Measurements from ENCODE around the gene PIK3R5.

DNA sequence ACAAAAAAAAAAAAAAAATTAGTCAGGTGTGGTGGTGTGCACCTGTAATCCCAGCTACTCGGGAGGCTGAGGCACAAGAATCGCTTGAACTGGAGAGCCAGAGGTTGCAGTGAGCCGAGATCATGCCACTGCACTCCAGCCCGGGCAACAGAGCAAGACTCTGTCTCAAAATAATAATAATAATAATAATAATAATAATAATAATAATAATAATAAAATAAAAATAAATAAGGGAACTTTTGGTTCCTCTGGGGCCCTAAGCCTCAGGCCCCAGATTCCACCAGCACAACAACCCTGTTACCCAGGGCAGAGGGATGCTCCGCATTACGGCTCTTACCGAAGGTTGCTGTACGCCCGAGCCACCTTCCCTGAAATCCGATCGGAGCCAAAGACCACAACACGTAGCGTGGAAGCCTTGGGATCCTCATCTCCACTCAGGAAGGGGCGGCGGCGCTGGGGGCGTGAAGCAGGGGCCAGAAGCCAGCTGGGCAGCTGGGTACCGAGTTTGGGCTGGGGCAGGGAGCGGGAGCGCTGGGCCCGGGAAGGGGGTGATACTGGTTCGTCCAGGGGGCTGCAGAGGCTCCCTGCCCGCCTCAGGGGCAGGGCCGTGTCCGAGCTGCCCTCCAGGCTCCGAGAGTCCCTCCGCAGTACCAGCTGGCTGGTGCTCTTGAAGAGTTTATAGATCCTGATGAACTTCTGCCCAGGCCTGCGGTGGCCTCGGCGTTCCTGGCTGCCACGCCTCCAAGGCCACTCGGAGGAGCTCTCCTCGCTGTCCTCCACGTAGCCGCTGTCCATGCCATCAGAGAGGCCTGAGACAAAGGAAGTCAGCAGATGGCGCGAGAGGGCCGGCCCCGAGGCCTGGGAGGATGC is 77.4 kb downstream of the PIK3R5 start:
- TF ChIP-seq, protein P1, sequence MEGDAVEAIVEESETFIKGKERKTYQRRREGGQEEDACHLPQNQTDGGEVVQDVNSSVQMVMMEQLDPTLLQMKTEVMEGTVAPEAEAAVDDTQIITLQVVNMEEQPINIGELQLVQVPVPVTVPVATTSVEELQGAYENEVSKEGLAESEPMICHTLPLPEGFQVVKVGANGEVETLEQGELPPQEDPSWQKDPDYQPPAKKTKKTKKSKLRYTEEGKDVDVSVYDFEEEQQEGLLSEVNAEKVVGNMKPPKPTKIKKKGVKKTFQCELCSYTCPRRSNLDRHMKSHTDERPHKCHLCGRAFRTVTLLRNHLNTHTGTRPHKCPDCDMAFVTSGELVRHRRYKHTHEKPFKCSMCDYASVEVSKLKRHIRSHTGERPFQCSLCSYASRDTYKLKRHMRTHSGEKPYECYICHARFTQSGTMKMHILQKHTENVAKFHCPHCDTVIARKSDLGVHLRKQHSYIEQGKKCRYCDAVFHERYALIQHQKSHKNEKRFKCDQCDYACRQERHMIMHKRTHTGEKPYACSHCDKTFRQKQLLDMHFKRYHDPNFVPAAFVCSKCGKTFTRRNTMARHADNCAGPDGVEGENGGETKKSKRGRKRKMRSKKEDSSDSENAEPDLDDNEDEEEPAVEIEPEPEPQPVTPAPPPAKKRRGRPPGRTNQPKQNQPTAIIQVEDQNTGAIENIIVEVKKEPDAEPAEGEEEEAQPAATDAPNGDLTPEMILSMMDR (IDR thresholded peaks at IDR 0.05): peak in 2 of 3 experiments; percentile 17 to 33
- TF ChIP-seq POLR2A (IDR thresholded peaks at IDR 0.05): no peak
